HG03097 (cell line): ENCODE data around the gene C11orf24.
A peak's percentile ranks its signal among the peaks of the same experiment; 100 is the strongest.
"Not testable (repeated sequence)": the region's sequence is repeated elsewhere in the genome, so short reads cannot be mapped to it uniquely, and the experiment has no call there.

ENCODE experiments used
- ATAC-seq: cut with Tn5 transposase; IDR thresholded peaks from one replicate; pipeline ENCODE4 v1.9.1; 2021; ENCODE audit not compliant: unreplicated experiment, low FRiP score

C11orf24 gene

DNA sequence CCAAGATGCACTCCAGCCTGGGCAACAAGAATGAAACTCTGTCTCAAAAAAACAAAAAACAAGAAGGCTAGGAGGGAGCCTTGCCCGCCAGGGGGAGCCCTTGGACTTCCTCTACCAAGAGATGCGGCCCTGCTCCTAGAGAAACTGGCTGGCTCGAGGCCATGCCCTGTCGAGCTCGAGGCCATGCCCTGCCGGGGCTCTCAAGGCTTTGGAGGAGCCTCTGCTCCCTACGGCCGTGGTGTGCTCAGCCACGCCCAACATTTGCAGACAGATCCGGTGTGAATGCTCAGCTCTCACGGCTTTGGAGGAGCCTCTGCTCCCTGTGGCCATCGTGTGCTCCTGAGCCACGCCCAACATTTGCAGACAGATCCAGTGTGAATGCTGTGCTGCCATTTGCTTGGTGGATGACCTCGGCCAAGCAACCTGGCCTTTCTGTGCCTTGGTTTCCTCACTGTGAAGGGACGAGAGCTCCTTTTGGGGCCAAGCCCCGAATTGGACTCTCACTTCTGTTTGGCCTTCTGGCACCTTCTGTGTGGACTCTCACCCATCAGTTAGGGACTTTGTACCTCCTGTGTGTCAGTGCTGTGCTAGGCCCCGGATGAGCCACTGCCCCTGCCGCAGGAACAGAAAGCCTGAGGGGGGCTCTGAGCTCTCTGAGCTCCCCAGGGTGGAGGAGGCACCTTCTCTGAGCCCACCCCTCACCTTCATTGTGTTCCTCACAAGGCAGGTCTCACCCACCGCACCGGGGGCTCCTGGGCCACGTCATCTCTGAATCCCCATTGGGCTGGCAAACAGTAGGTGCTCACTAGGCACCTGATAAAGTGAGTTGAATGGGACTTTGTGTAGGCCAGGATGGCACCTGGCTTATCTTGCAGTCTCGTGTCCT lies 14.1 kb downstream of the C11orf24 start:
- ATAC-seq: no peak

DNA sequence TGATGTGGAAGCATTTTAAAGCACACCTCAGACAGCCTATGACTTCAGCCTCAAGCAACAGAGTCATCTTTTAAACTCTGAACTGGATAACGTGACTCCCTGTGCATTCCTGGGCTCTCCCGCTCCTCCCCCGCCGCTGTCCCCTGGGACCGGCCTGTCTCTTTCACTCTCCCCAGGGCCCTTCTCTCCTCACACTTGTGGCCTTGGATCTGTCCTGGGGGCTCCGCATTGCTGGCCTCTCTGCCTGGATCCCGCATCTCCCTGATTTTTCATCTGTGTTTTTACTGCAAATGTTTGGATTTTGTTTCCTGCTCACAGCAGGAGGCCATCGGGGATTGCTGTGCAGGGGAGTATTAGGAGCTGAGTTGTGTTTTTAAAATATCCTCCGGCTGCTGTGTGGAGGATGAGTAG lies 15.4 kb downstream of the C11orf24 start:
- no peak for ATAC-seq

DNA sequence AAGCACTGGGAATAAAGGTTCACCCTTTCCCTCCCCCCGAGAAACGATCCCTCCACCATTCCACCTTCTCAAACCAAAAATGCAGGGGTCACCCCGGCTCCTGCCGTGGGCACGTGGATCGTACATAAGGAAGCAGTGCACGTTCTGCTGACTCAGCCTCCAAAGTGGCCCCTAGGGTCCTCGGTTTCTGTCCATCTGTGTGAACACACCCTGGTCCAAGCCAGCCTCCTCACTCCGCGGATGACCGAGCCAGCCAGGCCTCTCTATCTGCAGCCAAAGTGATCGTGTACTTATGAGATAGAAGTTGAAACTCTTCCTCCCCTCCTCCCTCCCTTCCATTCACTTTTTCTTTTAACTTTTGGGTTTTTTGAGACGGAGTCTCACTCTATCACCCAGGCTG lies 16.2 kb downstream of the C11orf24 start:
- no peak for ATAC-seq

DNA sequence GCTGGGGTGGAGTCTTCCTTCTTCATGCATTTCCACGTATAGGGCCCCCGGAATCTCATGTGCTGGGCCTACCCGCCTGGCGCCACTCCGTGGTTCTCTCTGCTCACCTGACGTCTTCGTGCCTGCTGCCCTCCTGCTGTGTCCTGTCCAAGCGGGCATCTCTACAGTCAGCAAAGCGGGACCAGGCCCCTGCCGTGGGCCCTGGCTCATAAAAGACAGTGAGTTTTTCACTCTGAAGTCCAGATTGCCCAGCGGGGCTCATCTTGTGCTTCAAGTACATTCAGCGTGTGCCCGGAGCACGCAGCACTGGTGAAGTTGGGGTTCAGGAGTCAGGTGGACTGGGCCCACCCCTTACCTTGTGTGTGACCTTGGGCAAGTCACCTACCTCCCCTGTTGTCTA lies 17.4 kb downstream of the C11orf24 start:
- ATAC-seq: no peak

DNA sequence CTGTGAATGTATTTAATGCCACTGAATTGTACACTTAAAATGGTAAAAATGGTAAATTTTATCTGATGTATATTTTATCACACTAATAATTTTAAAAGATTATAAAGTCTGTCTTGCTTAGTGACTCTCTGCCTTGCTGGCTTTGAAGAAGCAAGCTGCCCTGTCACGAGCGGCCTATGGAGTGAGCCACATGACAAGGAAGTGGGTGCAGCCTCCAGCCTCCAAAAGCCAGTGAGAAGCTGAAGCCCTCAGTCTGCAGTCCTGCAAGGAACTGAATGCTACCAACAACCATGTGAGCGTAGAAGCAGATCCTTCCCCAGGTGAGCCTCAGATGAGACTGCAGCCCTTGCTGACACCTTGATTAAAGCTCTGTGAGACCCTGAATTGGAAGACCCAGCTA lies 20.0 kb downstream of the C11orf24 start:
- no peak for ATAC-seq

DNA sequence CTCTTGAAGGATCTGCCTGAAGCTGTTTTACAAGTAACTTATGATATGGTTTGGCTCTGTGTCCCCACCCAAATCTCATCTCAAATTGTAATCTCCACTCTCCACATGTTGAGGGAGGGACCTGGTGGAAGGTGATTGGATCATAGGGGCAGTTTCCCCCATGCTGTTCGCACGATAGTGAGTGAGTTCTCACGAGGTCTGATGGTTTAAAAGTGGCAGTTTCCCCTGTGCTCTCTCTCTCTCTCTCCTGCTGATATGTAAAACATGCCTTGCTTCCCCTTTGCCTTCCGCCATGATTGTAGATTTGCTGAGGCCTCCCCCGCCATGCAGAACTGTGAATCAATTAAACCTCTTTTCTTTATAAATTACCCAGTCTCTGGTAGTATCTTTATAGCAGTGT lies 26.9 kb downstream of the C11orf24 start:
- not testable (repeated sequence) for ATAC-seq

DNA sequence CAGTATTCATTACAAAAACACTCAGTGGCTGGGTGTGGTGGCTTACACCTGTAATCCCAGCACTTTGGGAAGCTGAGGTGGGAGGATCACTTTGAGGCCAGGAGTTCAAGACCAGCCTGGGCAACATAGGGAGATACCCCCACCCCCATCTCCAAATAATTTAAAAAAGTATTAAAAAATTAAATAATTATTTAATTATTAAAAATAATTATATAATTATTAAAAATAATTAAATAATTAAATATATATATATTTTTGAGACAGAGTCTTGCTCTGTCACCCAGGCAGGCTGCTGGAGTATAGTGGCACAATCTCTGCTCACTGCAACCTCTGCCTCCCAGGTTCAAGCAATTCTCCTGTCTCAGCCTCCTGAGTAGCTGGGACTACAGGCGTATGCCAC lies 27.9 kb downstream of the C11orf24 start:
- ATAC-seq: not testable (repeated sequence)

DNA sequence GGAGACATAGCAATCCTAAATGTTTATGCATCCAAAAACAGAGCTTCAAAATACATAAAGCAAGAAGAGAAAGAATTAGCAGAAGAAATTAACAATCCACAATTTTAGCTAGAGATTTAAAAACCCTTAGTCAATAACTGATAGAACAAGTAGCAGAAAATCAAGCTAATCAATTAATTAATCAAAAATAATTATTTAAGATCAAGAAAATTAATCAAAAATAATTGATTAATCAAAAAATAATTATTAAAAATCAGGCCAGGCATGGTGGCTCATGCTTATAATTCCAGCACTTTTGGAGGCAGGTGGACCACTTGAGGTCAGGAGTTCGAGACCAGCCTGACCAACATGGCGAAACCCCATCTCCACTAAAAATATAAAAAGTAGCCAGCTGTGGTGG lies 29.2 kb downstream of the C11orf24 start:
- no peak for ATAC-seq

DNA sequence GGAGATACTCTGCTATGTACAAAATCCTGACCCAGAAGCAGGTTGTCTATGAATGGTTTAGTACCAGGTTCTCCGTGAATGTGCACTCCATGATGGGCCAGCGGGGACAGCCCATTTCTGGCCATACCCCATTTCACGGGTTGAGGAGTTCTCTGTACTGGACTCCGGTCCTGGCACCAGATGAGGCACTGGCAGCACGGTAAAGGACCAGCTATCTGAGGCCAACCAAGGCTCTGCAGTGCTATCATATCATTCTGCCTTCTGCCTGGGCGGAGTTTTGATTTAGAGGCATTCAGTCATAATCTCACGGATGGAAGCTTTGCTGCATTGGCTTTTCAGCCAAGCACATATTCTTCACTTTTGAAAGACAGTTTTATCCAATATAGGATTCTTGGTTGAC lies 40.2 kb downstream of the C11orf24 start:
- ATAC-seq: no peak

DNA sequence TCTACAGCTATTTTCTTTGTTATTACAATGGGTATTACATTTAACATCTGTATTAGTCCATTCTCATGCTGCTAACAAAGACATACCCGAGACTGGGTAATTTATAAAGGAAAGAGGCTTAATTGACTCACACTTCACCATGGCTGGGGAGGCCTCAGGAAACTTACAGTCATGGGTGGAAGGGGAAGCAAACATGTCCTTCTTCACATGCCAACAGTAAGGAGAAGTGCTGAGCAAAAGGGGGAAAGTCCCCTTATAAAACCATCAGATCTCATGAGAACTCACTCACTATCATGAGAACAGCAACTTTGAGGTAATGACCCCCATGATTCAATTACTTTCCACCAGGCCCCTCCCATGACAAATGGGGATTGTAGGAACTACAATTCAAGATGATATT lies 42.2 kb downstream of the C11orf24 start:
- no peak for ATAC-seq

DNA sequence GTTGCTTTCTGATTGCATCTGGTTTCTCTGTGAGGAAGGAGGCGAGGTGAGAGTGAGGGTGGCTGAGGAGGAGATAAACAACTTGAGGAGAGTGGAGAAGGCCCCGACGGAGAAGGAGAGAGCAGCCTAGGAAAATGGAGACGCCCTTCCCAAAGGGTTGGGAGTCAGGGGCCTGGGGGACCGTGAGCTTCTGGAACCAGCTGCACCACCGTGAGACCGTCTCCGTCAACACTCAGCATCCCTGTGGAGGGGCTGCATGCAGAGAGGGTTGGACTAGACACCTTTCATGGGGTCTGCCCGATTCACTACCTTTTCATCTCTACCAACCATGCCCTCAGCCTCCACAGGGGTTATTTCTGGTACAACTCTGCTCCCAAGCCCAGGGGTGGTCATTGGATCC lies 45.4 kb downstream of the C11orf24 start:
- no peak for ATAC-seq

DNA sequence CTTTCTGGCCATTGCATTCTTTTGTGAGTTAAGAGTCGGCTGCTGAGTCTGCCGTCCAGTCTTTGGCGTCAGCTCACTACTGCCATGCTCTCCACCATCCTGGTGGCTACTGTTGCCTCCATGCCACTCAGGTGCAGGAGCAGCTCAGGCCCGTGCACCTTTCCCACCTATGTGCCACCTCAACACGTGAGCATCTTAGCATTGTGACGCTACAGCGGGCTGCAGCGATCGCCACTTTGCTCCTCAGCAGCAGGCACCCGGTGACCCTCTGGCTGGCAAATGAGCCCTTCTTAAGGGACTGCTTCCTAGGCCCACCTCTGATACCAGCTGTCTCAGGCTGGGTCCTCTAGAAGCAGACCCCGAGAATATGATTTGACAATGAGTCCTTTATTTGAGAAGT lies 47.2 kb downstream of the C11orf24 start:
- no peak for ATAC-seq

DNA sequence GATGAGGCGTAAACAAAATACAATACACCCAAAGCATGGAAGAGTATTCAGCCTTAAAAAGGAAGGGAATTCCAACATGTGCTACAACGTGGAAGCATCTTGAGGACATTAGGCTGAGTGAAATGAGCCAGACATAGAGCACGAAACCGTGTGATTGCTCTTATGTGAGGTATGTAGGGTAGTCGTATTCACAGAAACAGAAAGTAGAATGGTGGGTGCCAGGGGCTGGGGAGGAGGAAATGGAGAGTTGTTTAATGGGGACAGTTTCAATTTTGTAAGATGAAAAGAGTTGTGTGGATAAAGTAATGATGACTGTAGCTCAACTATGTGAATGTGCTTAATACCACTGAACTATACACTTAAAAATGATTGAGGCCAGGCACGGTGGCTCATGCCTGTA lies 48.5 kb downstream of the C11orf24 start:
- ATAC-seq: no peak

DNA sequence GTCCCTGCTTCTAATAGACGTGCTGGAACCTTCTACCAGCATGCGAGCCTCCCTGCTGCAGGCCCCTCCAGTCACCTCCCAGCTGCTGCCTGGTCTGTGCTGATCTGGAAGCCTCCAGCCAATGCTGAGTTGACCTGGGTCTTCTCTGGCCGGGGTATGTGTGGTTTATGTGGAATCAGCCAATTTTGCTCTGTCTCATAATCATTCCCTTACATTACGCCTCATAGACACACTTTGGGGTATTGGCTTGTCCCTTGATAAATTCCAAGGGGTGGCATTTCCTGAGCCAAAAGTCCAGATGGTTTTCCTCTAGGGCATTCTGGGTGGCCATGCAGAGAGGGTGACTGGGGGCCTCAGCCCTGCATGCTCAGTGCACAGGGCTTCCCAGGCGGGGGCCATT lies 50.4 kb downstream of the C11orf24 start:
- ATAC-seq: no peak

DNA sequence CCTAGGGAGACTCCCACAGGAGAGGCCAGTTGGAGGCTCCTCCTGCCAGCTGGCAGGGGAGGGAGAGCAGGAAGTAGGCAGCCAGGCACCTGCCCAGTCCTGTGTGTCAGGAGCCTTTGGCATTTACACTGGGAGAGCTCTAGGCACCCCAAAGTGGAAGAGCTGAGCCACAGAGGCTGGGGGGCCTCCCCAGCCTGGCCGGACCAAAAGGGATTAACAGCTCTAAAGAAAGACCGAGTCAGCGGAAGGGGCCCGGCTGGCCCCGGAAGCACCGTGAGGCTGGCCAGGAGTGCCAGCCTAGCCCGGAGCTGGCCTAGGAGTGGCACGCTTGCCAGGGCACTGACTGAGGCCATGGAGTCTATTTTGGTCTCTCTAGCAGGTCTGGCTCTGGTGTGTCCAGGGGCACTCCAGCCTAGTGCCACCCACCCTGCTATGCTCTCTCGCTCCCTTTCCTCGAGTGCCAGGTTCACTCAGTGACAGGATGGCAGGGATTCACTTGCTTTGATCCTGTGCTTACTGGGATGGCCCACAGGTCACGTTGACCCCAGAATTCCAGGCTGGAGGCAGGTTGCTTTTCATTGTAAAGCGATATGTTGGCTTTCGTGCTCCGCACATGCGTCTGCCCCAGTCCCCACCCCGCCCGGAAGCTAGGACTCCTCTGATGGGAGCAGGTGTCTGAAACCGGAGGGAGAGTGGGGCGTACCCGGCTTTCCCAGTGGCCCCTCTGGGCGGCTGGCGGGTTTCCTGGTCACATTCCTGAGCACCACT lies 55.4 kb downstream of the C11orf24 start:
- no peak for ATAC-seq

DNA sequence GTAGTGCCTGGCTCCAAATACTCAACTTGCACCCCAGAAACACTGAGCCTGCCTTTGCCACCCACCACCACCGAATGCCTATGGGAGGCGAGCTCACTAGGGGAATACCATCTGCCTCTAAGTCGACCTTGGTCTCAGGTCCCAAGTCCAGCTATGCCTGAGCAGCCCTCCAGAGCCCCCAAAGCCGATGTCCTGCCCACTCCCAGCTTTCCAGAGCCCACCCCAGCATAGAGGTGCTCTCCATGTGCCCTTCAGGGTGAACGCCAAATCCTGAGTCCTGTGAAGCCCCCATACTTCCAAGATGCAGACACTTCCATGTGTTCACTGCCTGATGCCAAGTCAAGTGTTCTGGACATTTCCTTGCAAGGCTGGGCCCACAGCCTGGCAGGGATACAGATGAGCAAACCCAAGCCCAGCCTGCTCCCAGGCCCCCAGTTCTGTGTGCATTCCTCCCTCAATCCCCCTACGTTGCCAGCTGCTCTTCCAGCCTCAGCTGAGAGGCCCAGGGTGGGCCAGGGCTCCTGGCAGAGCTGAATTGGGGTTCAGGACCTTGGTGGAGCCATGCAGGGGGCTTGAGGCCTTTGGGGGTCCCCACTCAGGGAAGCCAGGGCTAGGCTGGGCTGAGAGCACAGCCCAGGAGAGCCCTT lies 56.1 kb downstream of the C11orf24 start:
- no peak for ATAC-seq

DNA sequence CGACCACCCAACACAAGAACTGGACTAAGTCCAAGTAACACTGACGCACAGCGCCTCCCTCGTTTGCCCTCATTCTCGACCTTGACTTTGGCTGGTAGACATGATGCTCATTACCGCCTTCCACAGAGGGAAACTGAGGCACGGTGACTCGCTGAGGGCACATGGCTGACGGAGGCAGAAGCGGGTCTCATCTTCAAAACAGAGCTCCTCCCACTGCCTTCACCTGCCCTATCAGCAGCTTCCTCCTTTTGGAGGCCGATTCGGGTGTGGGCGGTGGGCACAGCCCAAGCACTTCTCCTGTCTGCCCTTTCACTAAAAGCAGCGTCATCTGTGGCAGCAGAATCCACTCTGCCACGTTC lies 56.7 kb downstream of the C11orf24 start:
- ATAC-seq: no peak

DNA sequence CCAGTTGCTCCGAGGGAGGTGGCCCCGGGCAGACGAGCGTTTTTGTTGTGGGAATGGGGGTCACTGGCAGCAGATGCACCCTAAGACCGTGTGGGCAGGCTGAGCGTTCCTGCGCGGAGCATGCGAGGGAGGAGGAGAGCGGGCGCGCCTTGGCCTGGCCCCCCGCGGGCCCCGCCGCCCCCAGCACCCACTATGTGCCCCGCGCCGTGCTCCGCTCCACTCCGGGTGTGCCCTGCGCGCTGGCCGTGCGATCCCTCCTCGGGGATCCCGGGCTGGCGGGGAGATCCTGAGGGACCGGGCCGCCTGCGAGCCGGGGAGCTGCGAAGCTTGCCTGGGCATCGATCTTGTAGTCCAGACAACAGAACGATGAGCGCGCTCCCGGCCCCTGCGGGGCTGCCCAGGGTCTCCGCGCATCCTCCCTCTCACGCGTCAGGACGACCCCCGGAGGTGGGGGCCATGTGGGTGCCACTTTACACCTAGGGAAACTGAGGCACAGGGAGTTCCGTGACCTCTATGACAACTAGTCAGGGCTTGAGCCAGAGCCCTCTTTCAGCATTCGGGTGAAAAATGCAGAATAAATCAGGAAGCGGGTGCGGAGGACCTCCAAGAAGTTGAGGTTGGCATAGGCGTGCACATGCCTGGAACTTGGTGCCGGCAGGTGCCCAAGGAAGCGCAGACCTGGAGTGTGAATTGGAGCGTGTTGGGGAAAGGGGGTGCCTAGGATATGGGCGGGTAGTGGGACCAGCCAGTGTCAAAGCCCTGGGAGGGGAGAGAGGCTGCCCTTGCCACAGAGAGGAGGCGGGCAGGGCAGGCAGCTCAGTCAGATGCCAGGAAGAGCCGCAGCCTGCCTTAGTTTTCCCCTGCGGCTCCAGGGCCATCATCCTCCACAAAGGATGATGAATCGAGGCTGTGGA lies 57.3 kb downstream of the C11orf24 start:
- ATAC-seq: no peak

DNA sequence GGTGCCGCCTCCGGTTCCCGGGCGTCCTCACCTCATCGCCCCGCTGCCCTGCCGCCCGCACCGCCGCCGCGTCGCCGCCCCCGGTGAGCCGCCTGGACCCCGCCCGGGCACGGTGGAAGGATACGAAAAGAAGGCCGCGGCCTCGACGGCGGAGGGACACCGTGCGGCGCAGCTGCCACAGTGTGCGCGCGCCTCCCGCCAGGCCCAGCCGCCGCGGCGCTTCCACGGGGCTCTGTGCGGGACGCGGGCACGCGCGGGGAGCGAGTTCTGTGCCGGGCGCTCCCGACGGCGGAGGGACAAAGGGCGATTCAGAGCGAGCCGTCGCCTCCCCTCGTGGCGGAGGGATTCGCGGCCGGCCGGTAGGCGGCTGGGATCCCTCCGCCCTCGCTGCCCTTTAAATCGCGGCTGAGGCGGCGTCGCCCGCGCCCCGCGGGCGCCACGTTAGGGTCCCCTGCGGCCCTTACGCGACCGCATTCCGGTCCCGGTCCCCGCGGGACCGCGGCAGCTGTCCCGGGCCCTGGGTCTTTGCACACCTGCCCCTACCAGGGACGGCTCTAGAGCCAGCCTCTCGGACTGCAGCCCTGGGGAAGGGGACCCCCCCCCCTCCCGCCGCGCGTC lies 58.1 kb downstream of the C11orf24 start:
- ATAC-seq: peak; percentile 50

DNA sequence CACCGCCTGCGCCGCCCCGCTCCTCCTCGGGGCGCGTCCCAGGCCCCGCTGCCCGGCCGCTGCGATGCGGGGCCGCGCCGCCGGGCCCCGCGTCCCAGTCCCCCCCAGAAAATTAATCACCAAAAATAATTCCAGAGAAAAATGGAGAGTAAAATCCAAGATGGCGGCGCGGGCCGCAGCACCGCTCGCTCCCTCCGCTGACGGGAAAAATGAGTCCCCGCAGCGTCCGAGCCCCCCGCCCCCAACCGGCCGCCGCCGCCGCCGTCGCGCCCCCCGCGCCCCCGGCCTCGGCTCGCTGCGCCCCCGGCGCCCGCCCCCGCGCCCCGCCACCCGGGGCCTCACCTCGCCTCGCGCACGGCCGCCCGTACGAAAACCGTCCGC lies 58.6 kb downstream of the C11orf24 start, which contains the start of gene KMT5B:
Gene KMT5B (minus strand): TSS at position 162 of the 381 bp plus-strand sequence. CDS start 23,220 bp downstream, outside the sequence.
- peak; percentile 15 for ATAC-seq
